Measurements from ENCODE around the gene NUP42.

GRCh38 chr7:23216021-23216420, 34.2 kb downstream of the NUP42 start:
- no peak for TF ChIP-seq POLR2A (IDR thresholded peaks at IDR 0.05; ENCODE audit: low read depth, low read length)
- TF ChIP-seq CTCF (IDR thresholded peaks at IDR 0.05; ENCODE audit: extremely low read depth in 1 of 2, insufficient read depth in 1 of 2, low read depth in 1 of 2, low read length in 2 of 2): no peak
- TF ChIP-seq EZH2 (IDR thresholded peaks at IDR 0.05; ENCODE audit: borderline replicate concordance, low read depth, low read length, severe bottlenecking): no peak
- TF ChIP-seq POLR2AphosphoS5 (IDR thresholded peaks at IDR 0.05; ENCODE audit: insufficient read depth, low read depth, low read length): no peak
- no peak for TF ChIP-seq FOS (IDR thresholded peaks at IDR 0.05; ENCODE audit: borderline replicate concordance, insufficient read depth, low read length)

Data from endothelial cell of umbilical vein (primary cell).